Sigmoid colon (tissue), 3 donors: ENCODE measurements around the gene ADAM33.

Source experiments
- POLR2A ChIP-seq, 2 donors: fragments of 450-650 bp; IDR thresholded peaks; one replicate each; pipeline ENCODE4 v1.6.1; 2016; ENCODE audit warnings: antibody characterized with exemption in 2 of 2, mild to moderate bottlenecking in 2 of 2, moderate library complexity in 2 of 2
- TF ChIP-seq, protein P1 (sequence below), 4 experiments: fragments of 450-650 bp in 3 of 4; fragments of 200-600 bp in 1 of 4; IDR thresholded peaks; one replicate each; pipeline ENCODE4 v1.5.1; 2016 to 2019; ENCODE audit warnings: antibody characterized with exemption in 4 of 4, mild to moderate bottlenecking in 3 of 4, moderate library complexity in 2 of 4

DNA sequence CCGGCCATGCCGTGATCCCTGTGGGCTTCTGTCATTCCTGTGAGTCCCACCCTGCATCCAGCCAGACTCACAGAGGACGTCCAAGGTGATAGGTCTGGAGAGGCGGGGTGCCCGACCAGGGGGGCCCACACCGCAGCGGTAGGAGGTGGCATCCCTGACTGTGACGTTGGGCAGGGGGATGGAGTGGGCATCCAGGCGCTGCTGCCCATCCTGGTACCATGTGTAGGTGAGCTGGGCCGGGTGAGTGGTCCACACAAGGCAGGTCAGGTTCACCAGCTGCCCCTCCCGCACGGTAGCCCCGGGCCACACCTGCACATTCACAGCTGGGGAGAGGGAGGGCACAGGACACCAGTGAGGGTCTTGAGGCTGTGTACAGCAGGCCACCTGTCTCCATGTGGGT is 11.6 kb upstream of the ADAM33 start:
- TF ChIP-seq, protein P1, sequence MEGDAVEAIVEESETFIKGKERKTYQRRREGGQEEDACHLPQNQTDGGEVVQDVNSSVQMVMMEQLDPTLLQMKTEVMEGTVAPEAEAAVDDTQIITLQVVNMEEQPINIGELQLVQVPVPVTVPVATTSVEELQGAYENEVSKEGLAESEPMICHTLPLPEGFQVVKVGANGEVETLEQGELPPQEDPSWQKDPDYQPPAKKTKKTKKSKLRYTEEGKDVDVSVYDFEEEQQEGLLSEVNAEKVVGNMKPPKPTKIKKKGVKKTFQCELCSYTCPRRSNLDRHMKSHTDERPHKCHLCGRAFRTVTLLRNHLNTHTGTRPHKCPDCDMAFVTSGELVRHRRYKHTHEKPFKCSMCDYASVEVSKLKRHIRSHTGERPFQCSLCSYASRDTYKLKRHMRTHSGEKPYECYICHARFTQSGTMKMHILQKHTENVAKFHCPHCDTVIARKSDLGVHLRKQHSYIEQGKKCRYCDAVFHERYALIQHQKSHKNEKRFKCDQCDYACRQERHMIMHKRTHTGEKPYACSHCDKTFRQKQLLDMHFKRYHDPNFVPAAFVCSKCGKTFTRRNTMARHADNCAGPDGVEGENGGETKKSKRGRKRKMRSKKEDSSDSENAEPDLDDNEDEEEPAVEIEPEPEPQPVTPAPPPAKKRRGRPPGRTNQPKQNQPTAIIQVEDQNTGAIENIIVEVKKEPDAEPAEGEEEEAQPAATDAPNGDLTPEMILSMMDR (IDR thresholded peaks at IDR 0.05) = no peak
- no peak for TF ChIP-seq POLR2A (IDR thresholded peaks at IDR 0.05)
